Tibial artery (tissue), 4 donors: ENCODE results near the gene ANK2.

Experiments
- DNase-seq, 2 donors: peaks; one replicate each; pipeline ENCODE4 v3.0.0-alpha.2; 2019
- H3K27ac ChIP-seq, 2 donors: fragments of 200-600 bp; sonication (generic) in 1 of 2; 1 replicate in 1 of 2; 2 replicates in 1 of 2; pipeline ENCODE4 v1.5.1; 2018 to 2019; ENCODE audit warnings: mild to moderate bottlenecking in 1 of 2
- H3K27me3 ChIP-seq, 2 donors: fragments of 200-600 bp; sonication (generic) in 1 of 2; one replicate each; pipeline versions ENCODE4 v1.5.1 to v1.6.0; 2016 to 2019
- H3K36me3 ChIP-seq, 3 donors: fragments of 200-600 bp; sonication (generic) in 2 of 3; one replicate each; pipeline ENCODE4 v1.5.1; 2016 to 2019; ENCODE audit warnings: mild to moderate bottlenecking in 2 of 3
- H3K4me1 ChIP-seq, 4 donors: fragments of 200-600 bp; sonication (generic) in 2 of 4; 1 replicate in 3 of 4; 2 replicates in 1 of 4; pipeline ENCODE4 v1.5.1; 2016 to 2019
- H3K4me3 ChIP-seq, 2 donors: fragments of 200-600 bp; sonication (generic) in 1 of 2; 1 replicate in 1 of 2; 2 replicates in 1 of 2; pipeline ENCODE4 v1.5.1; 2018 to 2019; ENCODE audit warnings: mild to moderate bottlenecking in 2 of 2
- H3K9me3 ChIP-seq, 3 donors: fragments of 200-600 bp; sonication (generic) in 1 of 3; one replicate each; pipeline ENCODE4 v1.5.1; 2016 to 2019
- CTCF ChIP-seq, 2 experiments: fragments of 200-600 bp in 1 of 2; fragments of 450-650 bp in 1 of 2; IDR thresholded peaks; one replicate each; pipeline ENCODE4 v1.5.1; 2017 to 2019; ENCODE audit warnings: antibody characterized with exemption in 2 of 2, mild to moderate bottlenecking in 1 of 2, moderate library complexity in 1 of 2
- intact Hi-C: fragments of 100-400 bp; cut with DNase I; formaldehyde crosslinking; loops from one replicate; pipeline ENCODE4 v1.15.0; 2023; ENCODE audit warnings: low total_unique reads

Gene ANK2

GRCh38 chr4:113051361-113051760 is 1.9 kb downstream of the ANK2 start:
- Histone ChIP-seq H3K4me1 (peaks cover 0 to 7% (median 0%) of the 10 kb centered on the region in 4 donors), H3K27ac (no peak overlapping the region), H3K36me3 (no peaks in the 10 kb centered on the region), H3K27me3 (no peaks in the 10 kb centered on the region), H3K9me3 (no peaks in the 10 kb centered on the region), H3K4me3 (no peak overlapping the region)
- TF ChIP-seq CTCF (IDR thresholded peaks at IDR 0.05): no peak
- intact Hi-C loops: no loop called here
- DNase-seq: no peak

- no peak for DNase-seq
- Histone ChIP-seq H3K36me3 (no peaks in the 10 kb centered on the region), H3K4me1 (peaks cover 0 to 7% (median 0%) of the 10 kb centered on the region in 4 donors), H3K27ac (no peak overlapping the region), H3K9me3 (no peaks in the 10 kb centered on the region), H3K4me3 (no peak overlapping the region), H3K27me3 (no peaks in the 10 kb centered on the region)
- intact Hi-C loops: no loop called here
- no peak for TF ChIP-seq CTCF (IDR thresholded peaks at IDR 0.05)
Observed at GRCh38 chr4:113052379-113052951, 3.0 kb downstream of the ANK2 start.

- no peak for DNase-seq
- H3K27me3 ChIP-seq: no peaks in the 10 kb centered on the region
- TF ChIP-seq CTCF (IDR thresholded peaks at IDR 0.05): no peak
- H3K27ac ChIP-seq: no peak overlapping the region
- peaks cover 0 to 7% (median 0%) of the 10 kb centered on the region in 4 donors for H3K4me1 ChIP-seq
- H3K9me3 ChIP-seq: no peaks in the 10 kb centered on the region
- no peak overlapping the region for H3K4me3 ChIP-seq
- intact Hi-C loops: no loop called here
- H3K36me3 ChIP-seq: no peaks in the 10 kb centered on the region
Observed at GRCh38 chr4:113053883-113054282, 4.4 kb downstream of the ANK2 start.

GRCh38 chr4:113056318-113056717 is 6.9 kb downstream of the ANK2 start:
- Histone ChIP-seq H3K36me3 (no peaks in the 10 kb centered on the region), H3K4me1 (no peaks in the 10 kb centered on the region), H3K9me3 (no peaks in the 10 kb centered on the region), H3K27me3 (no peaks in the 10 kb centered on the region), H3K4me3 (no peak overlapping the region), H3K27ac (no peak overlapping the region)
- DNase-seq: no peak
- TF ChIP-seq CTCF (IDR thresholded peaks at IDR 0.05): no peak
- intact Hi-C loops: no loop called here

- DNase-seq: no peak
- no peak overlapping the region for H3K4me3 ChIP-seq
- H3K4me1 ChIP-seq: no peaks in the 10 kb centered on the region
- no peaks in the 10 kb centered on the region for H3K27me3 ChIP-seq
- H3K9me3 ChIP-seq: no peaks in the 10 kb centered on the region
- no peak overlapping the region for H3K27ac ChIP-seq
- intact Hi-C loops: no loop called here
- no peaks in the 10 kb centered on the region for H3K36me3 ChIP-seq
- TF ChIP-seq CTCF (IDR thresholded peaks at IDR 0.05): no peak
Observed at GRCh38 chr4:113057891-113058290, 8.4 kb downstream of the ANK2 start.
